Measurements from ENCODE around the gene PRXL2C. TPM values are rescaled to one million over a fixed set of nuclear protein-coding genes. Genes with fewer than 3 reads are reported as not detected.
"Not testable (repeated sequence)": the region's sequence is repeated elsewhere in the genome, so short reads cannot be mapped to it uniquely, and the experiment has no call there.

Gene PRXL2C
- total RNA-seq, 1 donor from 2014 or later: 4.1 TPM

GRCh38 chr9:96616817-96617438 lies 38.2 kb downstream of the PRXL2C start:
- H3K27ac Mint-ChIP-seq (ENCODE audit: unreplicated experiment): no peak overlapping the region
- peaks cover 7% of the 10 kb centered on the region for H3K4me1 Mint-ChIP-seq (ENCODE audit: low read depth, unreplicated experiment)
- peaks cover 11% of the 10 kb centered on the region for H3K9me3 Mint-ChIP-seq (ENCODE audit: unreplicated experiment)

DNA sequence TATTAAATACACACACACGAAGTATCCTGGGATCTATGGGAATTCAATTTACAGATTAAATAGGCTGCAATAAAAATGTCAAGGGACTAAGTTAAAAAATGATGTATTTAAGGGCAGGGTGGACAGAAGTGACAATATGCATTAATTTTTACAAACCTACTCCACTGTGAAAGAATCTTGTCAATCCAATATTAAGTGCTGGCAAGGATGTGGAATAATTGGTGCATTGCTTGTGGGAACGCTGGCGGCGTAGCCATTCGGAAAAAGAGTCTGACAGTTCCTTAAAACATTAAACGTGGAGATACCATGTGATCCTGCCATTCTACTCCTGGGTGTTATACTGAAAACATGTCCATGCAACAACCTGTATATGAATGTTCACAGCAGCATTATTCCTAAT lies 39.7 kb downstream of the PRXL2C start:
- no peak for DNase-seq
- Mint-ChIP-seq H3K27ac (ENCODE audit: unreplicated experiment) (no peak overlapping the region), H3K27me3 (ENCODE audit: unreplicated experiment) (peaks cover 7% of the 10 kb centered on the region), H3K4me3 (ENCODE audit: unreplicated experiment) (no peak overlapping the region), H3K36me3 (ENCODE audit: unreplicated experiment) (no peaks in the 10 kb centered on the region), H3K9me3 (ENCODE audit: unreplicated experiment) (peaks cover 10% of the 10 kb centered on the region), H3K4me1 (ENCODE audit: low read depth, unreplicated experiment) (peaks cover 8% of the 10 kb centered on the region)
- TF ChIP-seq, protein P1, sequence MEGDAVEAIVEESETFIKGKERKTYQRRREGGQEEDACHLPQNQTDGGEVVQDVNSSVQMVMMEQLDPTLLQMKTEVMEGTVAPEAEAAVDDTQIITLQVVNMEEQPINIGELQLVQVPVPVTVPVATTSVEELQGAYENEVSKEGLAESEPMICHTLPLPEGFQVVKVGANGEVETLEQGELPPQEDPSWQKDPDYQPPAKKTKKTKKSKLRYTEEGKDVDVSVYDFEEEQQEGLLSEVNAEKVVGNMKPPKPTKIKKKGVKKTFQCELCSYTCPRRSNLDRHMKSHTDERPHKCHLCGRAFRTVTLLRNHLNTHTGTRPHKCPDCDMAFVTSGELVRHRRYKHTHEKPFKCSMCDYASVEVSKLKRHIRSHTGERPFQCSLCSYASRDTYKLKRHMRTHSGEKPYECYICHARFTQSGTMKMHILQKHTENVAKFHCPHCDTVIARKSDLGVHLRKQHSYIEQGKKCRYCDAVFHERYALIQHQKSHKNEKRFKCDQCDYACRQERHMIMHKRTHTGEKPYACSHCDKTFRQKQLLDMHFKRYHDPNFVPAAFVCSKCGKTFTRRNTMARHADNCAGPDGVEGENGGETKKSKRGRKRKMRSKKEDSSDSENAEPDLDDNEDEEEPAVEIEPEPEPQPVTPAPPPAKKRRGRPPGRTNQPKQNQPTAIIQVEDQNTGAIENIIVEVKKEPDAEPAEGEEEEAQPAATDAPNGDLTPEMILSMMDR (IDR thresholded peaks at IDR 0.05; ENCODE audit: partially characterized antibody, unreplicated experiment): no peak

More at GRCh38 chr9:96616817-96617438, 38.2 kb downstream of the PRXL2C start:
- TF ChIP-seq, protein P1 (IDR thresholded peaks at IDR 0.05; ENCODE audit: partially characterized antibody, unreplicated experiment): no peak
- no peak overlapping the region for H3K4me3 Mint-ChIP-seq (ENCODE audit: unreplicated experiment)
- peaks cover 7% of the 10 kb centered on the region for H3K27me3 Mint-ChIP-seq (ENCODE audit: unreplicated experiment)
- no peaks in the 10 kb centered on the region for H3K36me3 Mint-ChIP-seq (ENCODE audit: unreplicated experiment)
- no peak for DNase-seq

GRCh38 chr9:96614664-96615063 lies 40.5 kb downstream of the PRXL2C start:
- H3K4me1 Mint-ChIP-seq (ENCODE audit: low read depth, unreplicated experiment); H3K9me3 Mint-ChIP-seq (ENCODE audit: unreplicated experiment); DNase-seq; H3K36me3 Mint-ChIP-seq (ENCODE audit: unreplicated experiment); H3K27me3 Mint-ChIP-seq (ENCODE audit: unreplicated experiment); H3K27ac Mint-ChIP-seq (ENCODE audit: unreplicated experiment); H3K4me3 Mint-ChIP-seq (ENCODE audit: unreplicated experiment): not testable (repeated sequence)

DNA sequence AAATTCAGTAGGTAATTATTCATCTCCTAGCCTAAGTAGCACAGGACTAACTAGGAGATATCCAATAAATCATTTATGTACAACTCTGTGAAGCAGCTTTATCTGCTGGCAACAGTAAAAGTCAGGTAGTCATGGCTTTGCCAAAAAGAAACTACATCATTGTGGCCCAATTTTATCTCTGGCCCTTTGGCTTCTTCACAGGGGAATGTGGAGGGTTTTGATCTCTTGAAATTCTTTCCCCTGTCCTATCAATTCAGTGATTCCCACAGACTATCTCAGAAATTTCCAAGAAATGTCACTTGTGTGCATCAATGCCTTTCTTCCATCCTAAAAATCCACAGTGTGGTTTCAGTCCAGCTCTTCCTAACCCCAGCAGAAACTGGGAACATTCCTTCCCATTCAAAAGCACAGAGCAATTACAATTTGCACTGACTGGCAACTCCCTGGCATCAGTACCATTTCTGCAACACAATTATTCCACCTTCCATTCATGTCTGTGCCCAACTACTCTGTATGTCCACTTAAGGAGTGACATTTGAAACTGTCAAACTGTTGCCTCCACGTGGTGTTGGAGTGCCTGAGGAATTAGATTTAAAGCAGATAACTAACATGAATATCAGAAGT lies 42.0 kb downstream of the PRXL2C start:
- TF ChIP-seq, protein P1 (IDR thresholded peaks at IDR 0.05; ENCODE audit: partially characterized antibody, unreplicated experiment): no peak
- no peak overlapping the region for H3K4me3 Mint-ChIP-seq (ENCODE audit: unreplicated experiment)
- peaks cover 6% of the 10 kb centered on the region for H3K4me1 Mint-ChIP-seq (ENCODE audit: low read depth, unreplicated experiment)
- no peaks in the 10 kb centered on the region for H3K36me3 Mint-ChIP-seq (ENCODE audit: unreplicated experiment)
- H3K9me3 Mint-ChIP-seq (ENCODE audit: unreplicated experiment): peaks cover 1% of the 10 kb centered on the region
- peaks cover 1% of the 10 kb centered on the region for H3K27me3 Mint-ChIP-seq (ENCODE audit: unreplicated experiment)
- DNase-seq: no peak
- H3K27ac Mint-ChIP-seq (ENCODE audit: unreplicated experiment): no peak overlapping the region

DNA sequence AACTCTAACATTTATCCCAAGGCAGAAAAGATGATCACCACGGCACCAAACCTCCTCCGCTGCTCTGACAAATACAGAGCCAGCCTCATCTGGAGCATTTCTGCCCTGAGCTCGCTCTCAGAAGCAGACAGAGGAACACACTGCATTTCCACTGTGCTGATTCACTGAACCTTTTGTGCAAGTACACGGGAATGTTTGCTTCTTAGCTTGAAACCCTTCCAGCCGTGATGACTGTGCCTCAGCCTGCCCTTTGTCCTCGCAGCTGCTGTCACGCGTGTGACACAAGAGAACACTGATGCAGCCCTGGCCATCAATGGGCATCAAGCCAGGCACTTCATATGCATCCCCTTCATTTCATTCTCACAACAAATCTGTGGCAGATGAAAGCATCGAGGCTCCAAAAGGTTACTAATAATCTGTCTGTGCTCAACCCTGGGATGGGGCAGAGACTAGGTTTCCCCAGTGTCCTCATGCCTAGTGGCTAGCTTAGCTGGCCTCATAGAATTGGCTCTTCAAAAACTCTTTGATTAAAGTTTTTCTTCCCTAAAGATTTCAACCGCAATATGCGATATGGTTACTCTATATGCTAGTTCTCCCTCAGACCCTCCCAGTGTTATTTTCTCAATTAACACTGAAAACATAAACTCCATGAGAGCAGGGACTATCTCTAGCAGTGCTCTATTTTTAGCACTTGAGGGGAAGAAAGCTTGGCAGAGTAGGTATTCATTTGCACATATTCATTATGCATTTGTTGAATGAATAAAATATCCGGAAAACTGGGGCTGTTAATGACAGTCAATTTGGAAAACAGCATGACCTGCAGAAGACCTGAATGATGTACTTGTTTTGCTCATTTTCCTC lies 42.8 kb downstream of the PRXL2C start:
- H3K4me3 Mint-ChIP-seq (ENCODE audit: unreplicated experiment): no peak overlapping the region
- H3K27ac Mint-ChIP-seq (ENCODE audit: unreplicated experiment): peak overlapping the region; percentile 36

More for the DNA sequence above, 42.8 kb downstream of the PRXL2C start:
- peak; percentile 18 for DNase-seq
- Mint-ChIP-seq H3K36me3 (ENCODE audit: unreplicated experiment) (no peaks in the 10 kb centered on the region), H3K4me1 (ENCODE audit: low read depth, unreplicated experiment) (peaks cover 4% of the 10 kb centered on the region), H3K9me3 (ENCODE audit: unreplicated experiment) (no peaks in the 10 kb centered on the region), H3K27me3 (ENCODE audit: unreplicated experiment) (no peaks in the 10 kb centered on the region)
- TF ChIP-seq, protein P1 (IDR thresholded peaks at IDR 0.05; ENCODE audit: partially characterized antibody, unreplicated experiment): no peak

Data from glutamatergic neuron (in vitro differentiated cells).